HFFc6 (cell line): ENCODE data around the gene SMG6. TPM values are rescaled to one million over a fixed set of nuclear protein-coding genes. Genes with fewer than 3 reads are reported as not detected.

Experiments
- DNase-seq: peaks from one replicate; pipeline ENCODE4 v3.0.0-alpha.2; 2018
- H3K27ac Mint-ChIP-seq: 2 replicates; pipeline ENCODE4 v1.8.0; 2020; ENCODE audit warnings: mild to moderate bottlenecking, mixed read lengths
- H3K27me3 Mint-ChIP-seq: 2 replicates; pipeline ENCODE4 v1.8.0; 2021; ENCODE audit warnings: mild to moderate bottlenecking, moderate library complexity, mixed read lengths; ENCODE audit not compliant: insufficient read depth
- H3K36me3 Mint-ChIP-seq: 2 replicates; pipeline ENCODE4 v1.8.0; 2021; ENCODE audit warnings: low read depth, mixed read lengths
- H3K4me1 Mint-ChIP-seq: 2 replicates; pipeline ENCODE4 v1.8.0; 2020; ENCODE audit warnings: low read depth, mixed read lengths
- H3K4me3 Mint-ChIP-seq: 2 replicates; pipeline ENCODE4 v1.8.0; 2020; ENCODE audit warnings: mild to moderate bottlenecking, moderate library complexity, mixed read lengths
- H3K9me3 Mint-ChIP-seq: 2 replicates; pipeline ENCODE4 v1.8.0; 2020; ENCODE audit warnings: mild to moderate bottlenecking, mixed read lengths
- CTCF ChIP-seq: fragments of 200-600 bp; sonication (generic); IDR thresholded peaks from 2 replicates; pipeline ENCODE4 v1.5.0; 2021; ENCODE audit warnings: antibody characterized with exemption, mild to moderate bottlenecking
- total RNA-seq, 6 experiments: library from RNA; stranded (reverse); fragmentation: NEBNext Ultra II Directional; extraction: Animal tissue kit (Norgen Biotek cat#: 25700); gene quantifications; 2 replicates in 1 of 6; 3 replicates in 5 of 6; pipeline ENCODE4 v1.2.3, GENCODE V29; 2021

The SMG6 gene
- total RNA-seq, 6 experiments from 2014 or later = 29.5 to 37.4 (median 31.8) TPM

DNA sequence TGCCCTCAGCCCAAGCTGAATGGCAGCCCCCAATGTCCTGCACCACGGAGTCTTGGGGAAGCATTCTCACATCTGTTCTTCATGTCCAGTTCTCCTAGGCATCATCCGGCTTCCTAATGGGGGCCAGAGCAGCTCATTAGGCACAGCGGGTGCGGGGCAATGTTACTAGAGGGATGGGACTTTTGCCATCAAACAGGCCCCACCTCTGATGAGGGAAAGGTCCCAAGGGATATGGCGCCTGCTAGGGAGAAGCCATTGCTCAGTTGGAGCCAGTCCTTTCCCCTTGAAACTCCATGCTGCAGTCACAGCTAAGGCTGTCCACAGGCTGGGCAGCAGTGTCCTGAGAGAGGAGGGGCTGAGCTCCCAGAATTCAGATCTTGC is 275.4 kb downstream of the SMG6 start:
- Mint-ChIP-seq H3K36me3 (peaks cover 8% of the 10 kb centered on the region; the same call in 1 of the 2 replicates), H3K27me3 (peaks cover 14% of the 10 kb centered on the region), H3K27ac (no peak overlapping the region), H3K4me3 (no peak overlapping the region), H3K9me3 (no peaks in the 10 kb centered on the region), H3K4me1 (peaks cover 53% of the 10 kb centered on the region)
- TF ChIP-seq CTCF = no peak
- no peak for DNase-seq

GRCh38 chr17:2027528-2028233 is 275.9 kb downstream of the SMG6 start:
- no peak for TF ChIP-seq CTCF
- Mint-ChIP-seq H3K9me3 (no peaks in the 10 kb centered on the region), H3K4me1 (peaks cover 47% of the 10 kb centered on the region), H3K4me3 (no peak overlapping the region), H3K27ac (no peak overlapping the region), H3K36me3 (peaks cover 8% of the 10 kb centered on the region; the same call in 1 of the 2 replicates), H3K27me3 (peaks cover 17% of the 10 kb centered on the region)
- DNase-seq = no peak

GRCh38 chr17:2025622-2026309 is 277.8 kb downstream of the SMG6 start:
- DNase-seq = peak; percentile 58
- Mint-ChIP-seq H3K4me3 (peak overlapping the region; percentile 77), H3K4me1 (peaks cover 32% of the 10 kb centered on the region), H3K27me3 (peaks cover 26% of the 10 kb centered on the region), H3K9me3 (no peaks in the 10 kb centered on the region), H3K36me3 (peaks cover 6% of the 10 kb centered on the region; the same call in 1 of the 2 replicates), H3K27ac (no peak overlapping the region)
- peak; percentile 87 for TF ChIP-seq CTCF

DNA sequence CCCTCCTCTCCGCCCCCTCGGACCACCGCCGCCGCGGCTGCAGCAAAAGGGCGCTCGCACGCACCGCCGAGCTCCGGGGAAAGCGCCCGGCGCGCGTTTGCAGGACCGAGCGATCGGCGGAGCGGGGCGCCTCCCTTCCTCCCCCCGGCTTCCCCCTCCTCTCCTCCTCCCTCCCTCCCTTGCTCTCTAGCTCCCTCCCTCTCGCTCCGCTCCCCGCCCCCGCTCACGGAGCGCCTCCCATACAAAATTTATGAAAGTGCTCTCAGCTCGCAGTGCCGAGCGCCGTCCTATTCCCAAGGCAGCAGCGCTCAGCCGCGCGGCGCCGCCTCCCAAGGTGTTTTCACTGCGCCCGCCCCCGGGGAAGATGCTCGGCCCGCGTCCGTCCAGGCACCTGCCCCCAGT is 278.4 kb downstream of the SMG6 start, which contains the start of gene RTN4RL1:
Gene RTN4RL1, minus strand, starts transcription at position 115 of the 402 bp plus-strand sequence. CDS start 469 bp downstream, outside the sequence.
- no peak for TF ChIP-seq CTCF
- no peak within 1 kb of the TSS for H3K27ac Mint-ChIP-seq
- peaks cover 30% of the 10 kb centered on the region for H3K4me1 Mint-ChIP-seq
- H3K4me3 Mint-ChIP-seq = peak within 1 kb of the TSS; percentile 78
- H3K27me3 Mint-ChIP-seq = peaks cover 32% of the 10 kb centered on the region
- 0 out of 2 replicates have a peak, but pooled peaks cover under 1% of the 10 kb centered on the region for H3K36me3 Mint-ChIP-seq
- no peak for DNase-seq
- no peaks in the 10 kb centered on the region for H3K9me3 Mint-ChIP-seq

DNA sequence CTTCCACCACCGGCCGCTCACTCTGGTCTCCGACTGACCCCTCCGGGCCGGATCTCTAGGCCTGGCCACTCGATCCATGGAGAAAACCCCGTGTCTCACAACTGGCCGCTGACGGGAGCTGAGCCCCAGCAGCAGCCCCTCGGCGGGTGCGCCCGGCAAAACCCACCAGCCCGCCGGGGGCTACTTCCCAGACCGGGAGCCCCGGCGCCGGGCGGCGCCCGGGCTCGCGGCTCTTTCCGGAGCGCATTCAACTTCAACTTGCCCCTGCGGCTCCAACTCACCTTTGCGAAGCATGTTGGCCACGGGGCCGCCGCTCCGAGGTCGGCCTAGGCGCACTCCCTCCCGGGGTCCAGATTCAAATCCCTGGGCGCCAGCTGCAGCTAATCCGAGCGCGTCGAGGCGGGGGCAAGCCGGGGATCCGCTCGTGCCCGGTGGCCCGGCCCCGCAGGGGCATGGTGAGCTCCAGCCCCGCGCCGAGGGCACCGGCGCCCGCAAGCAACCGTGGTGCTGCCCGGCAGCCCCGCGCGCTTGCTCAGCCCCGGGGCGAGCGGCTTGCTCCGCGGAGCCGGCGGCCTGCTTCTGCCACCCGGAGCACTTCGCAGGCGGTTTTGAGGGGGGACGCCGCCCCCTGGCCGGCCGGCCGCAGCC is 278.9 kb downstream of the SMG6 start:
- TF ChIP-seq CTCF = no peak
- Mint-ChIP-seq H3K9me3 (no peaks in the 10 kb centered on the region), H3K36me3 (no peaks in the 10 kb centered on the region), H3K4me3 (peak overlapping the region; percentile 78; the same call in 1 of the 2 replicates), H3K27me3 (peaks cover 37% of the 10 kb centered on the region), H3K27ac (no peak overlapping the region), H3K4me1 (peaks cover 30% of the 10 kb centered on the region)
- no peak for DNase-seq
